ENCODE data around the gene CUX1.

The CUX1 gene

DNA sequence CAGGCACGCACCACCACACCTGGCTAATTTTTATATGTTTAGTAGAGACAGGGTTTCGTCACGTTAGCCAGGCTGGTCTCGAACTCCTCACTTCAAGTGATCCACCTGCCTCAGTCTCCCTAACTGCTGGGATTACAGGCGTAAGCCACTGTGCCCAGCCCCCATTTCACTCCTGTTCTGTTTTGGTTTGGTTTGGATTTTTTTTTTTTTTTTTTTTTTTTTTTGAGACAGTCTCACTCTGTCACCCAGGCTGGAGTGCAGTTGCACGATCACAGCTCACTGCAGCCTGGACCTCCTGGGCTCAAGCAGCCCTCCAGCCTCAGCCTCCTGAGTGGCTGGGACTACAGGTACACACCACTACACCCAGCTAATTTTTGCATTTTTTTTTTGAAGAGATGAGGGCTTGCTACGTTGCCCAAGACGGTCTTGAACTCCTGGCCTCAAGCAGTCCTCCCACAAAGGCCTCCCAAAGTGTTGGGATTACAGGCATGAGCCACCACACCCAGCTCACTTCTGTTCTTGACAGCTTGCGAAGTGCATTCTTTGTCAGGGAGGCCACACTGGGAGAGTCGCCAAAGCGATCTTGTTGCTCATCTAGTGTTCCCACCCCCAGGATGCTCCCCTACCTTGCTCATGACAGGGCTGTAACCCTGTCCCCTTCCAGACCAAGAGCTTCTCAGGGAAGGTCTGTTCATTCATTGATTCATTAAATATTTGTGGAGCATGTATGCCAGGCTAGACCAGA, 229.1 kb downstream of the CUX1 start:
- no peak for TF ChIP-seq ZNF565 (CRISPR knock-in tag; conservative IDR thresholded peaks at IDR 0.05; ENCODE audit: low read depth)
- TF ChIP-seq, protein P1, sequence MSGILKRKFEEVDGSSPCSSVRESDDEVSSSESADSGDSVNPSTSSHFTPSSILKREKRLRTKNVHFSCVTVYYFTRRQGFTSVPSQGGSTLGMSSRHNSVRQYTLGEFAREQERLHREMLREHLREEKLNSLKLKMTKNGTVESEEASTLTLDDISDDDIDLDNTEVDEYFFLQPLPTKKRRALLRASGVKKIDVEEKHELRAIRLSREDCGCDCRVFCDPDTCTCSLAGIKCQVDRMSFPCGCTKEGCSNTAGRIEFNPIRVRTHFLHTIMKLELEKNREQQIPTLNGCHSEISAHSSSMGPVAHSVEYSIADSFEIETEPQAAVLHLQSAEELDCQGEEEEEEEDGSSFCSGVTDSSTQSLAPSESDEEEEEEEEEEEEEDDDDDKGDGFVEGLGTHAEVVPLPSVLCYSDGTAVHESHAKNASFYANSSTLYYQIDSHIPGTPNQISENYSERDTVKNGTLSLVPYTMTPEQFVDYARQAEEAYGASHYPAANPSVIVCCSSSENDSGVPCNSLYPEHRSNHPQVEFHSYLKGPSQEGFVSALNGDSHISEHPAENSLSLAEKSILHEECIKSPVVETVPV (CRISPR knock-in tag; IDR thresholded peaks at IDR 0.05), result no peak

DNA sequence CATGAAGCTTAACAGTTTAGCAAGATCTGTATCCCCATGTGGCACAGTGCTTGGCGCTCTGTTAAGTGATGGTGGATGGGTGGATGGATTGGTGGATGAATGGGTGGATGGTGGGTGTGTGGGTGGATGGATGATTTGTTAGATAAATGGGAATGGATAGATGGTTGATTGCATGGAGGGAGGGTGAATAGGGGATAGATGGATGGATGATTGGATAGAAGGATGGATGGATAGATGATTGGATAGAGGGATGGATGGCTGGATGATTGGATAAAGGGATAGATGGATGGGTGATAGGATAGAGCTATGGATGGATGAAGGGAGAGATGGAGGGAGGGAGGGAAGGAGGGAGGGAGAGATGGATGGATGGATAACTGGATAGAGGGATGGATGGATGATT, 229.7 kb downstream of the CUX1 start:
- no peak for ATAC-seq
- TF ChIP-seq GLIS3 (CRISPR knock-in tag; IDR thresholded peaks at IDR 0.05), result no peak
- TF ChIP-seq, protein P2, sequence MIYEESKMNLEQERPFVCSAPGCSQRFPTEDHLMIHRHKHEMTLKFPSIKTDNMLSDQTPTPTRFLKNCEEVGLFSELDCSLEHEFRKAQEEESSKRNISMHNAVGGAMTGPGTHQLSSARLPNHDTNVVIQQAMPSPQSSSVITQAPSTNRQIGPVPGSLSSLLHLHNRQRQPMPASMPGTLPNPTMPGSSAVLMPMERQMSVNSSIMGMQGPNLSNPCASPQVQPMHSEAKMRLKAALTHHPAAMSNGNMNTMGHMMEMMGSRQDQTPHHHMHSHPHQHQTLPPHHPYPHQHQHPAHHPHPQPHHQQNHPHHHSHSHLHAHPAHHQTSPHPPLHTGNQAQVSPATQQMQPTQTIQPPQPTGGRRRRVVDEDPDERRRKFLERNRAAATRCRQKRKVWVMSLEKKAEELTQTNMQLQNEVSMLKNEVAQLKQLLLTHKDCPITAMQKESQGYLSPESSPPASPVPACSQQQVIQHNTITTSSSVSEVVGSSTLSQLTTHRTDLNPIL (CRISPR knock-in tag; IDR thresholded peaks at IDR 0.05; ENCODE audit: low read depth), result no peak
- TF ChIP-seq, protein P3, sequence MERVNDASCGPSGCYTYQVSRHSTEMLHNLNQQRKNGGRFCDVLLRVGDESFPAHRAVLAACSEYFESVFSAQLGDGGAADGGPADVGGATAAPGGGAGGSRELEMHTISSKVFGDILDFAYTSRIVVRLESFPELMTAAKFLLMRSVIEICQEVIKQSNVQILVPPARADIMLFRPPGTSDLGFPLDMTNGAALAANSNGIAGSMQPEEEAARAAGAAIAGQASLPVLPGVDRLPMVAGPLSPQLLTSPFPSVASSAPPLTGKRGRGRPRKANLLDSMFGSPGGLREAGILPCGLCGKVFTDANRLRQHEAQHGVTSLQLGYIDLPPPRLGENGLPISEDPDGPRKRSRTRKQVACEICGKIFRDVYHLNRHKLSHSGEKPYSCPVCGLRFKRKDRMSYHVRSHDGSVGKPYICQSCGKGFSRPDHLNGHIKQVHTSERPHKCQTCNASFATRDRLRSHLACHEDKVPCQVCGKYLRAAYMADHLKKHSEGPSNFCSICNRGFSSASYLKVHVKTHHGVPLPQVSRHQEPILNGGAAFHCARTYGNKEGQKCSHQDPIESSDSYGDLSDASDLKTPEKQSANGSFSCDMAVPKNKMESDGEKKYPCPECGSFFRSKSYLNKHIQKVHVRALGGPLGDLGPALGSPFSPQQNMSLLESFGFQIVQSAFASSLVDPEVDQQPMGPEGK (CRISPR knock-in tag; IDR thresholded peaks at IDR 0.05; ENCODE audit: borderline replicate concordance), result no peak
- TF ChIP-seq ZFP30 (CRISPR knock-in tag; IDR thresholded peaks at IDR 0.05), result no peak
- no peak for TF ChIP-seq ZNF8 (CRISPR knock-in tag; IDR thresholded peaks at IDR 0.05)
- no peak for TF ChIP-seq BACH2 (CRISPR knock-in tag; IDR thresholded peaks at IDR 0.05; ENCODE audit: borderline replicate concordance)
- TF ChIP-seq RARB (CRISPR knock-in tag; IDR thresholded peaks at IDR 0.05), result no peak
- no peak for TF ChIP-seq TOX (CRISPR knock-in tag; IDR thresholded peaks at IDR 0.05; ENCODE audit: borderline replicate concordance)
- TF ChIP-seq ISL1 (CRISPR knock-in tag; IDR thresholded peaks at IDR 0.05), result no peak
- no peak for TF ChIP-seq ZNF565 (CRISPR knock-in tag; conservative IDR thresholded peaks at IDR 0.05; ENCODE audit: low read depth)
- TF ChIP-seq OSR1 (CRISPR knock-in tag; IDR thresholded peaks at IDR 0.05), result no peak
- no peak for TF ChIP-seq PPARA (CRISPR knock-in tag; IDR thresholded peaks at IDR 0.05; ENCODE audit: borderline replicate concordance)
- no peak for TF ChIP-seq ZNF70 (CRISPR knock-in tag; IDR thresholded peaks at IDR 0.05)
- TF ChIP-seq, protein P4, sequence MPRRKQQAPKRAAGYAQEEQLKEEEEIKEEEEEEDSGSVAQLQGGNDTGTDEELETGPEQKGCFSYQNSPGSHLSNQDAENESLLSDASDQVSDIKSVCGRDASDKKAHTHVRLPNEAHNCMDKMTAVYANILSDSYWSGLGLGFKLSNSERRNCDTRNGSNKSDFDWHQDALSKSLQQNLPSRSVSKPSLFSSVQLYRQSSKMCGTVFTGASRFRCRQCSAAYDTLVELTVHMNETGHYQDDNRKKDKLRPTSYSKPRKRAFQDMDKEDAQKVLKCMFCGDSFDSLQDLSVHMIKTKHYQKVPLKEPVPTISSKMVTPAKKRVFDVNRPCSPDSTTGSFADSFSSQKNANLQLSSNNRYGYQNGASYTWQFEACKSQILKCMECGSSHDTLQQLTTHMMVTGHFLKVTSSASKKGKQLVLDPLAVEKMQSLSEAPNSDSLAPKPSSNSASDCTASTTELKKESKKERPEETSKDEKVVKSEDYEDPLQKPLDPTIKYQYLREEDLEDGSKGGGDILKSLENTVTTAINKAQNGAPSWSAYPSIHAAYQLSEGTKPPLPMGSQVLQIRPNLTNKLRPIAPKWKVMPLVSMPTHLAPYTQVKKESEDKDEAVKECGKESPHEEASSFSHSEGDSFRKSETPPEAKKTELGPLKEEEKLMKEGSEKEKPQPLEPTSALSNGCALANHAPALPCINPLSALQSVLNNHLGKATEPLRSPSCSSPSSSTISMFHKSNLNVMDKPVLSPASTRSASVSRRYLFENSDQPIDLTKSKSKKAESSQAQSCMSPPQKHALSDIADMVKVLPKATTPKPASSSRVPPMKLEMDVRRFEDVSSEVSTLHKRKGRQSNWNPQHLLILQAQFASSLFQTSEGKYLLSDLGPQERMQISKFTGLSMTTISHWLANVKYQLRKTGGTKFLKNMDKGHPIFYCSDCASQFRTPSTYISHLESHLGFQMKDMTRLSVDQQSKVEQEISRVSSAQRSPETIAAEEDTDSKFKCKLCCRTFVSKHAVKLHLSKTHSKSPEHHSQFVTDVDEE (CRISPR knock-in tag; IDR thresholded peaks at IDR 0.05), result no peak
- no peak for TF ChIP-seq ZFP3 (CRISPR knock-in tag; IDR thresholded peaks at IDR 0.05)
- TF ChIP-seq CSDC2 (CRISPR knock-in tag; IDR thresholded peaks at IDR 0.05), result no peak

More for the DNA sequence above, 229.1 kb downstream of the CUX1 start:
- ATAC-seq, result no peak

DNA sequence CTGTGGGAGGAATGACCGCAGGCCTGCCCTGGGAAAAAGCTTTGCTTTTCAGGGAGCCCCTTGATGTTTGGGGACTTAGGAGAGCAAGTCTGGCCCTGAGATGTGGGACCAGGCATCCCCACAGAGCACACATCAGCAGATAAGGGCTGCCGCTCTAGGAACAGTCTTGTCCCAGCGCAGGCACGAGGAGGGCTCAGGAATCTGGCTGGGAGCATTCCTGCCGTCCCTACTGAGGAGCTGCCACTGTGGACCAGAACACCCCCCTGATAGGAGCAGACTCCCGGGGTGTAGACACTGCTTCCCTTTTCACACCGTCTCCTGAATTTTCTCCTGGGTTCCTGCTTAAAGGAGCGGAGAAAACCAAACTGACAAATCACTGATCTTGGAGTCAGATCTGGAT, 232.3 kb downstream of the CUX1 start:
- no peak for ATAC-seq

More for the DNA sequence above, 232.3 kb downstream of the CUX1 start:
- TF ChIP-seq PPARA (CRISPR knock-in tag; IDR thresholded peaks at IDR 0.05; ENCODE audit: borderline replicate concordance), result no peak
- TF ChIP-seq RARB (CRISPR knock-in tag; IDR thresholded peaks at IDR 0.05), result no peak
- TF ChIP-seq, protein P4 (CRISPR knock-in tag; IDR thresholded peaks at IDR 0.05), result no peak
- no peak for TF ChIP-seq CSDC2 (CRISPR knock-in tag; IDR thresholded peaks at IDR 0.05)

Measured in SK-N-SH treated with all-trans-retinoic acid at 6 μM for 48 hours (cell line).